NCI-H146 (cell line): Measurements from ENCODE around the gene DAB2.
"Not testable (repeated sequence)": the region's sequence is repeated elsewhere in the genome, so short reads cannot be mapped to it uniquely, and the experiment has no call there.

Experiments
- DNase-seq: peaks from one replicate; lab custom pipeline; 2025; lab: John Stamatoyannopoulos, UW

Gene DAB2

DNA sequence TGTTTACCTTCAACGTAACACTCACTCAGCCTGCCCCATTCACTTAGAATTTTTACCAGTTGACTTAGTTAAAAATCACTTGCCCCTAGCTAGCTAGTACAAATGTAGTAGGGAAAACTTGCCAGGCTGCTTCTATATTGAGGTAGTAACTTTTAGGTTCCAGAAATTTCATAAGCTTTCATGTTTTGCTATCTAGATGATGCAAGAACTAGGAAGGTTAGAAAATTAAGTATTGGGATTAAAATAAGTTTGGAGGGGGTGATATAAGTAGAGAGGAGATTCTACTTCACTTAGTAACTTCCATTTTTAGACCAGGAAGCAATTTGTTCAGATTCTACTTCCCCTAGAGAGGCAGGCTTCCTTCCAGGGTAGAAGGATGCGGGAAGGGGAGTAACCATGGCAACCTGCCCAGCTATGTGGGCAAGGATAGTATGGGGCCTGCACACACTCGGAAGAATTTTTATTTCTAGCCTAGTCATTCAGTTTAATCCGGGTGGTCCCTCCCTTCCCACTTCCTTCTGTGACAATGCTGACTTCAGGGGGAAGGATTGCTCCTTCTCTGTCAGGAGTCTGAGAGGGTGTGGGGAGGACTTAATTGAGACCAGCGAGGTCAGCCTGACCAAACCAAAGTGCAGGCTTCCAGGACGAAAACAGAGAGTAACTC, 4.2 kb downstream of the DAB2 start:
- no peak for DNase-seq

GRCh38 chr5:39419796-39420195, 5.0 kb downstream of the DAB2 start:
- no peak for DNase-seq

- DNase-seq, result no peak
Observed at GRCh38 chr5:39417979-39418378, 6.8 kb downstream of the DAB2 start.

DNA sequence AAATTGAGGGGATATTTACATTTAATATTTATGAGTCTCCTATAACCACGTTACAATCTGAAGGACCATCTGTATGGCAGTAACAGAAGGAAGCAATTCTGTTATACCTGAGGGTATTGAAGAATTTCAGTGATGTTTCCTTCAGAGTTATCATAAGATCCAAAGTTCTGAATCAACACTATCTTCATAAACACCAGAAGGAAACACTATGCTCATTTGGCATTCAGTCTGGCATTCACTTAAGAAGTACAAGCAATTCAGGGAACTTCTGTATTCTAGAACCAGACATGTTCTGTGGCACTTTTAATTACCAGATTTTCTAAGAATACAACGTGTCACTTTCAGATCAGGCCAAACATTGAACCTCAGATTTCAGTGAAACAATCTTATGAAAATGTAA, 9.6 kb downstream of the DAB2 start:
- DNase-seq, result no peak

DNA sequence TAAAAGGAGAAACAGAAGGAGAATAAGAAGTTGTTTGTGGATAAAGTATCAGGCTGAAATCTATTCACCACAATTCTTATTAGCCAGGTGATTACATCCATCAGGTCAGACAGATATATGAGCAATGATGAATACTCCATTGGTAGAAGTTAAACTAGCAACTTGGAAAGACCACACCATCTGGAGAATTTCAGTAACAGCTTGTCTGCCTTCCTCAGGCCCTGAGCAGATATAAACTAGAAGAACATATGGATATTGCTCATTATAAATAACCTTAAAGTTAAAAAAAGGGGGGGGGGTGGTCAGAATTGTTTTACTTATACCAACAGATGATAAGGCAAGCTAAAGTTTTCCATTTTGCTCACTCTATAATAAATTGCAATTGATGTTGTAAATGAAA, 10.4 kb downstream of the DAB2 start:
- DNase-seq, result no peak

- no peak for DNase-seq
Observed at GRCh38 chr5:39413771-39414170, 11.0 kb downstream of the DAB2 start.

DNA sequence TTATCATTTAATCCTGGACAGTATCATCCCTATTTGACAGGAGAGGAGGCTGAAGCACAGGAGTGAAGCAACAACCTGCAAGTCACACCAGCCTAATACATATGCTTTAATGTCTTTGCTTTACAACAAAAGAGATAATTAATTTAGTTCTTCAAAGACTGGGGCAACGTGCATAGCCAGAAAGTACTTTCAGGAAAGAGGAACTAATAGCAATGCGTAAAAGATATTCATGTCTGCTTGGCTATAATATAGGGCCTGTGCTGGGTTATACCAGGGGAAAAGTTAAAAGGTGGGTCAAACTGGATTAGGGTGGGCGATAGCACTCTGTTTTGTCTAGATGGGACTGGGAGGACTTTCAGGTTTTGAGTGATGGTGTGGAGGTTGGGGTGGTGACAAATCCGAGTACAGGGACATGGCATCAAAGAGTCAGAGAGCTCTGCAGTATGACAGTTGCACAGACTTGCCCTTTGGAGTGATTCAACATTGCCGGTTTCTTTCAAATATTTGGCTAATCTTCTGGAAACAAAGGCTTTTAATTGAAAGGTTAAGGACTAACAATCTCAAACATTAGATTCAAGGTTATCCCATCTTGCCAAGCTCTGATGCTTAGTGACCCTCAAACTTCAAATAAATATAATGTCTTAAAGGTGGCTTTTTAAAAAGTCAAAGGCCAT, 11.9 kb downstream of the DAB2 start:
- DNase-seq, result no peak

- DNase-seq, result no peak
Observed at GRCh38 chr5:39411985-39412384, 12.8 kb downstream of the DAB2 start.

DNA sequence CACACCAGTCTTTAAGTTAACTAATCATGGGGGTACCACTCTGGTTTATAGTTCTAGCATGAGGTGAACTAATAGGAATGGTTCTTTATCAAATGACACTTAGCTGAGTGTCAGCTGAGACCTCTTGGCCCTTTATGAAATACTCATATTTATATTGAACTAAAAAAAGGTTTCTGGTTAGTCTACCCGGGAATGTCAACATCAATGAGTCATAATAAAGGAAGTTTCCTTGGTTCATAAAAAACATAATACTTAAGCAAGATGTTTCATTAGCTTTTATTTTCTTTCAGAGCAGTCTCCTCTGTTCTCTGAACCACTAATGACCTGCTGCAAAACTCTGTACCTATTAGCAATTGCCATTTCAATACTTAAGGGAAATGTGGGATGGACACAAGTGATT, 13.7 kb downstream of the DAB2 start:
- DNase-seq, result no peak

GRCh38 chr5:39409033-39409432, 15.7 kb downstream of the DAB2 start:
- no peak for DNase-seq

GRCh38 chr5:39405083-39405843, 19.5 kb downstream of the DAB2 start:
- no peak for DNase-seq

DNA sequence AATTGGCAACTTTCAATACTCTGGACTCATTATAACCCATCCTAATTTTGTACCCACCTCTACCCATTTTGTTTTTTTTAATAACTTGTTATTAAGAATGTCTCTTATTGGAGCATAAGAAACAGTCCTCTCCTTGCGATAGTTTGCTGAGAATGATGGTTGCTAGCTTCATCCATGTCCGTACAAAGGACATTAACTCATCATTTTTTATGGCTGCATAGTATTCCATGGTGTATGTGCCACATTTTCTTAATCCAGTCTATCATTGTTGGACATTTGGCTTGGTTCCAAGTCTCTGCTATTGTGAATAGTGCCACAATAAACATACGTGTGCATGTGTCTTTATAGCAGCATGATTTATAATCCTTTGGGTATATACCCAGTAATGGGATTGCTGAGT, 21.0 kb downstream of the DAB2 start:
- not testable (repeated sequence) for DNase-seq

- DNase-seq, result not testable (repeated sequence)
Observed at GRCh38 chr5:39402140-39402539, 22.6 kb downstream of the DAB2 start.

- no peak for DNase-seq
Observed at GRCh38 chr5:39400713-39401578, 23.8 kb downstream of the DAB2 start.

- no peak for DNase-seq
Observed at GRCh38 chr5:39399135-39400036, 25.4 kb downstream of the DAB2 start.

DNA sequence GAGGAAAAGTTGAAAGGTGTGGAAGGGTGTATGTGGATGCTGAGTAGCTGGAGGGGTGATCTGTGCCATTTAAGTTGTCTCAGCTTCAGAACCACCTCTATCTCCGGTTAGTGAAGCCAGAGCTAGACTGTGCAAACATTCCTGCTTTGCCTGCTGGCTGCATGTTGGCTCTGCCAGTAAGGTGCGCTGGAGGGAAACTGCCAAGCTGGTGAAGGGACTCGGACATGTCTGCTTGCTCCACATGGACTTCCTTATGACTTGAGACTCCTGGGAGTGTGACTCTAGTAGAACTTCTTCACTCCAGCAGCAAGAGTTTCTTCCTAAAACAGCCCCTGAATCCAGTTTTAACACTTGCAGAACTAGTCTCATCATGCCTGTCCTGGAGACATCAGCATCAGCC, 27.9 kb downstream of the DAB2 start:
- DNase-seq, result no peak

GRCh38 chr5:39395521-39395920, 29.3 kb downstream of the DAB2 start:
- no peak for DNase-seq

GRCh38 chr5:39394946-39395345, 29.8 kb downstream of the DAB2 start:
- no peak for DNase-seq

GRCh38 chr5:39390945-39391344, 33.8 kb downstream of the DAB2 start:
- no peak for DNase-seq

DNA sequence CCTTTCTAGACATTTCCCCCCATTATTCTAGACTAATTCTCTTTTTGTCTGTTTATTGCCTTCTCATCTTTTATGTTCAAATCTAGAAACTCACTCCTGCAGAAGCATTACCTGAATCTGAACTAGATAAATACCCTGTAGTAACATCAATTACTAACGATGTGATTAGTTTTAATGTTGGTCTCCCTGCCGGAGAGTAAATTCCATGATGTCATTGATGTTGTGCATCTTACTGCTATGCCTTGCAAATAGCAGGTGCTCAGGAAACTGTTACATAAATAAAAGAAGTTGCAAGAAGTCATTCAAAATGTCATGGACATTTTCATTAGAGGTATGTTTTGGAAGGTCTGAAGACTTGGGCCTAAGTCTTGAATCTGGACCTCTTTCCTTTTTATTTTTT, 37.5 kb downstream of the DAB2 start:
- DNase-seq, result no peak

DNA sequence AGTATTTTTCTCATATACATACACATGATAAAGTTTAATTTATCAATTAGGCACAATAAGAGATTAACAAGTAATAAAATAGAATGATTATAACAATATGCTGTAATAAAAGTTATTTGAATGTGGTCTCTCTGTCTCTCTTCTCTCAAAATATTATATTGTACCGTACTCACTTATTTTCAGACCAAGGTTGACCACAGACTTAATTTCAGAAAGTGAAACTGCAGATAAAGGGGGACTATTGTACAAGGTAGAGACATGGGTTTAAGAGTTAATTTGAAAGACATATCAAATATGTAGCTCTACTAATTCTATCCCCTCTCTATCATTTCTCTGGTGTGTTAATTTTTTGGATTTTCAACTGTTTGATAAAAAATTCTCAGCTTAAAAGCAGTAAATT, 40.5 kb downstream of the DAB2 start:
- DNase-seq, result no peak
